K562 (cell line): ENCODE results near the gene LGALS3BP. TPM values are rescaled to one million over a fixed set of nuclear protein-coding genes. Genes with fewer than 3 reads are reported as not detected.

Experiments used
- ATAC-seq: fragments of 200-7000 bp; cut with Tn5 transposase; 3 replicates; pipeline ENCODE4 v1.9.1; 2020; ENCODE audit warnings: moderate library complexity
- BruUV-seq: library from RNA; stranded (reverse); fragments of 400-500 nt; replicated peaks from 2 replicates; lab custom pipeline; 2021; lab: Mats Ljungman, UMichigan
- CTCF ChIA-PET: fragments of 300-600 bp; formaldehyde crosslinking; extraction: SDS; loops from one replicate; lab custom pipeline; 2021; ENCODE audit warnings: low intra/inter-chr PET ratio; lab: Yijun Ruan, JAX
- POLR2A ChIA-PET: fragments of 300-600, 350-650 bp; sonication (Branson Sonifier 250); formaldehyde crosslinking; extraction: SDS; loops from one replicate; lab custom pipeline; 2021; ENCODE audit warnings: antibody characterized with exemption, inconsistent platforms; lab: Yijun Ruan, JAX
- DNase-seq, 4 experiments: peaks; one replicate each; pipeline versions ENCODE4 v3.0.0 to v3.0.0-alpha.2; 2011 to 2018; ENCODE audit warnings: low spot score in 3 of 4, mixed read lengths in 3 of 4; ENCODE audit errors: extremely low read depth in 1 of 4
- FAIRE-seq: peaks from 2 replicates; lab custom pipeline; 2011; peaks lifted over from hg19 to GRCh38; lab: Jason Lieb, UNC
- H2AFZ ChIP-seq: 2 replicates; pipeline ENCODE4 v1.6.0; 2011; ENCODE audit warnings: low read depth, low read length, control low read depth, inconsistent platforms
- H3K27ac ChIP-seq: fragments of 200-600 bp; 3 replicates; pipeline ENCODE4 v1.8.0; 2011; ENCODE audit warnings: low read depth, mild to moderate bottlenecking, control low read depth, inconsistent platforms, low read length, moderate library complexity, mixed read lengths; ENCODE audit errors: extremely low read depth
- H3K27me3 ChIP-seq, 2 experiments: fragments of 300-600 bp in 1 of 2; 2 replicates in 1 of 2; 3 replicates in 1 of 2; pipeline versions ENCODE4 v1.6.0 to v1.8.0; 2011; ENCODE audit warnings: inconsistent platforms in 2 of 2, low read length in 2 of 2, mild to moderate bottlenecking in 1 of 2, mixed read lengths in 1 of 2, moderate library complexity in 1 of 2; ENCODE audit not compliant: control insufficient read depth in 2 of 2, insufficient read depth in 2 of 2
- H3K36me3 ChIP-seq: fragments of 300-600 bp; 3 replicates; pipeline ENCODE4 v1.8.0; 2011; ENCODE audit warnings: mild to moderate bottlenecking, low read length, inconsistent platforms; ENCODE audit not compliant: control insufficient read depth, insufficient read depth
- H3K4me1 ChIP-seq, 2 experiments: fragments of 200-600 bp in 1 of 2; replicated peaks in 1 of 2; 2 replicates in 1 of 2; 3 replicates in 1 of 2; pipeline versions ENCODE4 v1.5.1 to v1.8.0; 2011; ENCODE audit warnings: inconsistent platforms in 2 of 2, low read length in 2 of 2, mild to moderate bottlenecking in 1 of 2, mixed read lengths in 1 of 2, moderate library complexity in 1 of 2; ENCODE audit not compliant: control insufficient read depth in 2 of 2, insufficient read depth in 2 of 2
- H3K4me2 ChIP-seq: 2 replicates; pipeline ENCODE4 v1.6.1; 2011; ENCODE audit warnings: low read length, control low read depth, inconsistent platforms, mixed read lengths; ENCODE audit not compliant: insufficient read depth
- H3K4me3 ChIP-seq: fragments of 200-600 bp; sonication (generic), shearing (Covaris generic); 2 replicates; pipeline ENCODE4 v1.5.1; 2016; ENCODE audit warnings: control low read depth, inconsistent platforms
- H3K79me2 ChIP-seq: fragments of 200-600 bp; 3 replicates; pipeline ENCODE4 v1.8.0; 2011; ENCODE audit warnings: low read length, inconsistent platforms; ENCODE audit not compliant: control insufficient read depth, insufficient read depth
- H3K9ac ChIP-seq, 2 experiments: 2 replicates each; pipeline versions ENCODE4 v1.6.0 to v1.6.1; 2011; ENCODE audit warnings: low read depth in 2 of 2, low read length in 2 of 2, control low read depth in 1 of 2, inconsistent platforms in 1 of 2, mild to moderate bottlenecking in 1 of 2, mixed read lengths in 1 of 2; ENCODE audit not compliant: insufficient read depth in 1 of 2
- H3K9me1 ChIP-seq: one replicate; pipeline ENCODE4 v1.6.0; 2011; ENCODE audit warnings: inconsistent platforms, mild to moderate bottlenecking, low read length, moderate library complexity; ENCODE audit not compliant: control insufficient read depth, insufficient read depth
- H3K9me3 ChIP-seq: replicated peaks from 2 replicates; pipeline ENCODE4 v1.5.1; 2011; ENCODE audit warnings: low read depth, low read length, inconsistent platforms; ENCODE audit not compliant: control insufficient read depth, insufficient read depth
- H4K20me1 ChIP-seq: replicated peaks from 2 replicates; pipeline ENCODE4 v1.6.1; 2011; ENCODE audit warnings: low read length, inconsistent platforms, mixed read lengths; ENCODE audit not compliant: control insufficient read depth, insufficient read depth
- HDAC1 ChIP-seq, 2 experiments: fragments of 450-650 bp; IDR thresholded peaks; 2 replicates each; pipeline ENCODE4 v1.6.1; 2016 to 2017; ENCODE audit warnings: inconsistent platforms in 1 of 2, mild to moderate bottlenecking in 1 of 2, moderate library complexity in 1 of 2
- PREB ChIP-seq: sonication (generic); formaldehyde crosslinking; IDR thresholded peaks from 2 replicates; pipeline ENCODE4 v1.8.1; 2023; ENCODE audit warnings: mild to moderate bottlenecking, missing genetic modification reagents
- SREBF1 ChIP-seq: fragments of 150-350 bp; IDR thresholded peaks from 2 replicates; pipeline ENCODE4 v1.6.1; 2014; ENCODE audit warnings: antibody characterized with exemption, low read depth, low read length, borderline replicate concordance
- STAT6 ChIP-seq: sonication (generic); formaldehyde crosslinking; IDR thresholded peaks from 2 replicates; pipeline ENCODE4 v1.8.1; 2023; ENCODE audit warnings: mild to moderate bottlenecking, missing genetic modification reagents
- WGBS: fragments of 100-300 bp; shearing (Covaris generic); methylation state at CpG from one replicate; pipeline ENCODE4 v1.1.6; 2016; ENCODE audit warnings: low coverage, mixed read lengths; ENCODE audit not compliant: insufficient coverage; ENCODE audit errors: missing lambda C conversion rate; 5-methylcytosine and 5-hydroxymethylcytosine counted together
- in situ Hi-C: fragments of 300-500 bp; cut with MboI; formaldehyde crosslinking; loops from 4 replicates; pipeline ENCODE4 v1.15.0; 2018; ENCODE audit warnings: inconsistent platforms, mixed read lengths
- intact Hi-C: fragments of 100-400 bp; cut with micrococcal nuclease; formaldehyde crosslinking; loops from 2 replicates; pipeline ENCODE4 v1.14.2; 2022
- polyA plus RNA-seq, 8 experiments: library from polyadenylated mRNA; depleted of rRNA in 4 of 8; stranded (reverse) in 5 of 8; unstranded in 3 of 8; fragments of >200 nt; fragmentation: Nextera tagmentation in 2 of 8; fragmentation: Illumina TruSeq in 1 of 8; extraction: Ambion mirVana in 2 of 8; extraction: Trizol in 1 of 8; gene quantifications; 2 replicates each; pipeline versions ENCODE4 v1.2.1 to v1.2.3, GENCODE V29; 2011 to 2014; ENCODE audit warnings: inconsistent platforms in 1 of 8, missing spikeins in 1 of 8
- total RNA-seq, 7 experiments: library from RNA; depleted of rRNA in 6 of 7; stranded (reverse); fragments of >200 nt in 6 of 7; fragmentation: Illumina TruSeq in 2 of 7; extraction: Trizol in 2 of 7; gene quantifications; 2 replicates each; pipeline versions ENCODE4 v1.2.1 to v1.2.3, GENCODE V29; 2011 to 2021; ENCODE audit warnings: low replicate concordance in 1 of 7
- TF ChIP-seq, protein P1 (sequence below): fragments of 250-450 bp; sonication (Bioruptor Pico); IDR thresholded peaks from 2 replicates; pipeline ENCODE4 v1.8.0; 2022; ENCODE audit warnings: moderate library complexity, mild to moderate bottlenecking, inconsistent platforms
- TF ChIP-seq, protein P2 (sequence below): fragments of 450-650 bp; IDR thresholded peaks from one replicate; pipeline ENCODE4 v1.6.1; 2018; ENCODE audit warnings: mild to moderate bottlenecking, moderate library complexity; ENCODE audit not compliant: partially characterized antibody

The LGALS3BP gene
- total and polyA plus RNA-seq, 9 of the 15 experiments (the other 6 are each of a cell fraction or from before 2014, with no cell fraction given), result 0.39 to 5.3 (median 3.2) TPM

DNA sequence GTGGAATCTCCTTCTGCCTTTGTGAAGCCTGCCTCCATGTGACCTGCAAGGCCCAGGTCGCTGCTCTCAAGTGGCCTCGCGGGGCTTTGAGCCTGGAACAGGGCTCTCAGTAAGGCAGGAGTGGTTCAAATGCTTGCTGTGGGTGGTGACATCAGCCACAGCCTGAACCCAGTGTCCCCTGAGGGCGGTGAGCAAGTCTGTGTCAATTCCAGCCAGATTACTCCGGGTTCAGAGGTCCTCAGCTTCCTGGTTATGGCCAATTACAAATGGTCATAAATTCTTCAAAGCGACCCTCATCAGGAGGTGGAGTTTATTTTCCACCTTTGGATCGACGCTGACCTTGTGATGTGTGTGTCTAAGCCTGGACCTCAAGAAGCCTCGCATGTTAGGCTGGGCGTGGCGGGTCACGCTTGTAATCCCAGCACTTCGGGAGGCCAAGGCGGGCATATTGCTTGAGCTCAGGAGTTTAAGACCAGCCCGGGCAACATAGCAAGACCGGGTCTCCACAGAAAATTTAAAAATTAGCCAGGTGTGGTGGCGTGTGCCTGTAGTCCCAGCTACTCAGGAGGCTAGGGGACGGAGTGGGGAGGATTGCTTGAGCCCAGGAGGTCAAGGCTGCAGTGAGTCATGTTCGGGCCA, 17.3 kb downstream of the LGALS3BP start:
- Histone ChIP-seq H3K79me2 (no peaks in the 10 kb centered on the region), H3K9me1 (no peaks in the 10 kb centered on the region), H4K20me1 (peaks cover 13% of the 10 kb centered on the region), H3K27me3 (peaks cover 28 to 80% of the 10 kb centered on the region in 2 experiments; a peak in 4 of 5 replicates), H3K9ac (no peak overlapping the region), H3K27ac (no peak overlapping the region), H3K4me3 (no peak overlapping the region), H3K36me3 (no peaks in the 10 kb centered on the region), H3K4me2 (no peak overlapping the region), H3K9me3 (no peaks in the 10 kb centered on the region), H2AFZ (no peak overlapping the region), H3K4me1 (peaks cover 5 to 7% of the 10 kb centered on the region in 2 experiments; a peak in 4 of 5 replicates)
- FAIRE-seq (no peak), DNase-seq (no peak), ATAC-seq (no peak; the same call in 2 of the 3 replicates)
- in situ Hi-C loops, result no loop called here
- 7% methylated on average over 19 of the region's 19 CpGs for WGBS
- intact Hi-C loops, result no loop called here
- BruUV-seq, result no TSS peak
- ChIA-PET POLR2A (interaction anchor here (0.6 kb wide), 1 partner anchor 31 kb away, joined by 3 read pairs; no protein-coding TSS in a partner anchor), CTCF (no interaction called here)
- TF ChIP-seq, protein P1, sequence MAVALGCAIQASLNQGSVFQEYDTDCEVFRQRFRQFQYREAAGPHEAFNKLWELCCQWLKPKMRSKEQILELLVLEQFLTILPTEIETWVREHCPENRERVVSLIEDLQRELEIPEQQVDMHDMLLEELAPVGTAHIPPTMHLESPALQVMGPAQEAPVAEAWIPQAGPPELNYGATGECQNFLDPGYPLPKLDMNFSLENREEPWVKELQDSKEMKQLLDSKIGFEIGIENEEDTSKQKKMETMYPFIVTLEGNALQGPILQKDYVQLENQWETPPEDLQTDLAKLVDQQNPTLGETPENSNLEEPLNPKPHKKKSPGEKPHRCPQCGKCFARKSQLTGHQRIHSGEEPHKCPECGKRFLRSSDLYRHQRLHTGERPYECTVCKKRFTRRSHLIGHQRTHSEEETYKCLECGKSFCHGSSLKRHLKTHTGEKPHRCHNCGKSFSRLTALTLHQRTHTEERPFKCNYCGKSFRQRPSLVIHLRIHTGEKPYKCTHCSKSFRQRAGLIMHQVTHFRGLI (CRISPR knock-in tag), result no peak
- TF ChIP-seq, protein P2, sequence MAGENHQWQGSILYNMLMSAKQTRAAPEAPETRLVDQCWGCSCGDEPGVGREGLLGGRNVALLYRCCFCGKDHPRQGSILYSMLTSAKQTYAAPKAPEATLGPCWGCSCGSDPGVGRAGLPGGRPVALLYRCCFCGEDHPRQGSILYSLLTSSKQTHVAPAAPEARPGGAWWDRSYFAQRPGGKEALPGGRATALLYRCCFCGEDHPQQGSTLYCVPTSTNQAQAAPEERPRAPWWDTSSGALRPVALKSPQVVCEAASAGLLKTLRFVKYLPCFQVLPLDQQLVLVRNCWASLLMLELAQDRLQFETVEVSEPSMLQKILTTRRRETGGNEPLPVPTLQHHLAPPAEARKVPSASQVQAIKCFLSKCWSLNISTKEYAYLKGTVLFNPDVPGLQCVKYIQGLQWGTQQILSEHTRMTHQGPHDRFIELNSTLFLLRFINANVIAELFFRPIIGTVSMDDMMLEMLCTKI, result no peak
- TF ChIP-seq PREB (CRISPR knock-in tag) (no peak), SREBF1 (no peak), STAT6 (CRISPR knock-in tag) (no peak), HDAC1 (IDR thresholded peaks at IDR 0.05) (no peak)
